HG02610 (cell line): Measurements from ENCODE around the gene PAH.

Experiments
- ATAC-seq: cut with Tn5 transposase; IDR thresholded peaks from one replicate; pipeline ENCODE4 v1.9.1; 2021; ENCODE audit warnings: mild to moderate bottlenecking, moderate library complexity; ENCODE audit not compliant: unreplicated experiment

PAH gene

GRCh38 chr12:102950950-102951619 is 34.0 kb upstream of the PAH start:
- ATAC-seq: no peak

GRCh38 chr12:102950107-102950949 is 33.3 kb upstream of the PAH start:
- ATAC-seq: no peak

DNA sequence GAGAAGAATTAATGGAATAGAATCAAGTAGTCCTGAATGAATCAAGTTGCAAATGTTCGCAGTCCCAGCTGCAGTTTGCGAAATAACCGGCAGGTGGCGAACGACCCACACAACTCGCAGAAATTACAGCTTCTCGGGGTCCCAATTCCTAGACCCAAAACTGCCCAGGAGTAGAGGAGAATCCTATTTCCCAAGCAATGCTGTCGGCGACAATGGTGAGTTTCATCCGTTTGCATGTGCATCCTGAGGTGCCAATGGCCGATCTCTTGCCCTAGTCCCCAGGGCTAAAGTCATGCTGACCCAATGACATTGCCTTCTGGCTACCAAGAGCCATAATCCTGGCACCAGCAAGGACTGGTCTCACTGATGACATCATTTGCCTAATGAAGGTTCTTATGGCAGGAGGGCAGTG is 31.9 kb upstream of the PAH start:
- ATAC-seq: no peak

- no peak for ATAC-seq
Measured at GRCh38 chr12:102946042-102946441, 29.0 kb upstream of the PAH start.

DNA sequence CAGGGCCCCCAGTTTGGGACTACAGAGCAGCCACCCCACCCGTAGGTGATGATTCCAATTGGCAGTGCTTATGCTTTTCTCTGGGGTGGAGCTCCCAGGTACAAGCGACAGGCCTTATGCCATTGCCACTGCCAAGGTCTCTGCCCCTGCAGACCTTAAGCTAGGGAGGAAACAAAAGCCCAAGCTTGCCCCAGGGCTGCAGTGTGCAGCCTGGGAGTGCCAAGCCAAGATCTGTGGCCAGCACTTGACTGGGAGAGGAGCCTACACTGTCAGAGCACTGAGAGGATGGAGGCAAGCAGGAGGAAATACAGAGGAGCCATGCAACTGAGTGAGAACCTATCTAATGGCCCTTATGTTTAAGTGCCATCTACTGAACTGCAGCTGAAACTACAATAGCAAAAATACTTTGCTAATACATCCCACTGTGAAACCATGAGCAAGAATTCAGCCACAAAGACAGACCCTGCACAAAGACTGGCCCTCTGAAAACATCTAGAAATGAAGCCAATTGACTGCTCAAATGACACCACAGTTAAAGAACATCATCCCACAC is 22.7 kb upstream of the PAH start:
- ATAC-seq: no peak

DNA sequence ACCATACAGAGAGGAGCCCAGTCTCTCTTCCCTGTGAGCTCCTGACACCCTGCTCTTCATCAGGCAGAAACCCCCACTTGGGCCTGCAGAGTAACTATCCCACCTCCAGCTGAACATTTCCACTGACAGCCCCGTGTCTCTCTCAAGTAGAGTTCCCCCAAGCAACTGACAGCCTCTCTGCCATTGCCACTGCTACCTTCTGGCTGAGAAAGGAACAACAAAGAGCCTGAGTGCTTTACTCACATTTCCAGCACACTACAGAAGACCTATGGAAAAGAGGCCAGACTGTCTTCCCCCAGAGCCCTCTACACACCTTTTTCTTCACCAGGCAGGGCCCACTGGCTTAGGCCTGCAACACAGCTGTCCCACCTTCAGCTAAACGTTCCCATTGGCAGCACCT is 22.0 kb upstream of the PAH start:
- ATAC-seq: no peak

DNA sequence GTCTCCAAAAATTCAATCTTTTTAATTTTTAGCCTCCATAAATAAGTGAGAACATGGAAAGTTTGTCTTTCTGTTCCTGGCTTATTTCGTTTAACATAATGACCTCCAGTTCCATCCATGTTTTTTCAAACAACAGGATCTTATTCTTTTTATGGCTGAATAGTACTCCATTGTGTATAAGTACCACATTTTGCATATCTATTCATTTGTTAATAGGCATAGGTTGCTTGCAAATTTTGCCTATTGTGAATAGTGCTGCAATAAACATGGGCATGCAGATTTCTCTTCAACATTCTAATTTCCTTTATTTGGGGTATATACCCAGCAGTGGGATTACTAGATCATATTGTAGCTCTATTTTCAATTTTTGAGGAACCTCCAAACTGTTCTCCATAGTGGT is 16.1 kb upstream of the PAH start:
- no peak for ATAC-seq

- no peak for ATAC-seq
Measured at GRCh38 chr12:102927220-102927619, 10.2 kb upstream of the PAH start.

DNA sequence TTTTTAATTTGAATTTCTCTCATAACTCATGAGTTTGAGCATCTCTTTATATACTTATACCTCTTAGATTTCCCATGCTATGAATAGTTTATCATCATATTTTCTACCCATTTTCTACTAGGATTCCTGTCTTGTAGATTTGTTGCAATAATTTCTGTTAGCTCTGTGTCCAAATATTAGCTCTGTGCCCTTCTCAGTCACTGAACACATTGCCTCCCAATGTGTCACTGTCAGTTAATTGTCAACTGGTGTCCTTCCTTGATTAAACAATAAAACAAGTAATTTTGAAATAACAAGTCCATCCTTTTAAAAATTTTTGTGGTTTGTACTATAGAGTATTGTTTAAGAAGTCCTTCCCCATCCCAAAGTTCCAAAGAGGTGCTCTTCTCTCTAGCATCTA is 4.2 kb upstream of the PAH start:
- ATAC-seq: no peak

DNA sequence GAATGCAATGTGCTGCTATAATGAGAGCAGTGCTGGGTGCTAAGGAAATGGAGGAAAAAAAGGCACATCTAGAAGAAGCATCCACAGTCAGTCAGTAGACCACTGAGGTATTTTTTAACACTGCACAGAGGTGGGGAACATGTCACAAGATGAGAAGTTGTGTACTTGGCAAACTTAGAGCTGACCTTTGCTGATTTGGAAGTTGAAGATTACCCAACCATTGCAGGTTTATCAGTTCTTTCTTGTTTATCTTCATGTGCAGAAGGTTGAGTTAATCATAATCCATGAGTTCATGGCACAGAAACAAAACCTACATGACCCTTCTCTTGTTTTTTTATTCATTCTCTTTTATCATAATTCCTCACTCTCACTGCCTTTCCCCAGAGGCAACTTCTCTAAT is 3.2 kb upstream of the PAH start:
- ATAC-seq: no peak

DNA sequence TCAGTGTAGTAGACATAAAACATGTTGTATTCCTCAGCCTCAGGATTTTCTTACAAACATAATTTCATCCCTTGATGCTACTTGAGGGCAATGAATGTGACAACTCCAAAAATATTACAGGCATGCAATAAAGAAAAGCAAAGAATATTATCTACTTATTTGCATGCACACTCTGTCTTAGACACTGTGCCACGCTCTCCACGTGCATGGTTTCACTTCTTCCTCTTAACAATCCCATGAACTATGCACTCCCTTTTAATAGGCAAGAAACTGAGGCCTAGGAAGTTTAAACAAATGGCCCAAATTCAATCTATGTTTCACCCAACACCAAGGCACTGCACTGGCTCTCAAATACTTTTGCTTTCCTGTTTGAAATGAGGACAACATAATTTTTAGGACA is 1.8 kb upstream of the PAH start:
- ATAC-seq: no peak

DNA sequence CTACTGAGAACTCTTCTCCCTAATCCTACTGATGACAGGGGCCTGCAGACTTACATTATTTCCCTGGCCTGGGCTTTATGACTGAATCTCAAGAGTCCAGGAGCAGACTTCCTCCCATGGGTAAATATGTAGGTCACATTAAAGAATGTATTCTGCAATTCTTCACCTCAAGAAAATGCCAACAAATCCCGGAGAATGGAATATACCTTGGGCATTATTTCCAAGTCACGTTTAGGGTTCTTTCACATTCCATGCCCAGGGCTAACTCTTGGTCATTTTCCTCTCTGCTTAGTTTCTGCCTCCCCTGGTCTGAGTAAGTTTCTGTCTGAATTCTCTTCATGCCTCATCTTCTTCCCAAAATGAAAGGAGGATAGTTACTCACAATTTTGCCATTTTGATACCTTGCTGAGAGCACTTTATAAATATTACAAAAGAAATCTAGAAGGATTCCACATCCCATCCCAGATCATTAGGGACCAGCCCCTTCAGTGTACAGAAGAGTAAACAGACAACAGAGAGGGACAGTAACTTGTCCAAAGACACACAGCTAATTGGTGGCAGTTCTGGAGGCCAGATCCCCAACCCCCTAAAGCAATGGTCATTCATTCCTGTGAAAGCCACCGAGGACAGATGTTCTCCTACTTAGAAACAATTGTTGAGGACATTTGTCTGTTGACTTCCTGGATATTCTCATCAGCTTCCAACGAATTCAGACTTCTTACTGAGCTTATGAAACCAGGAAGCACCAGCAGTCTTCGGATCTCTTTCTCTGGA is 605 bp downstream of the PAH start:
- no peak for ATAC-seq

DNA sequence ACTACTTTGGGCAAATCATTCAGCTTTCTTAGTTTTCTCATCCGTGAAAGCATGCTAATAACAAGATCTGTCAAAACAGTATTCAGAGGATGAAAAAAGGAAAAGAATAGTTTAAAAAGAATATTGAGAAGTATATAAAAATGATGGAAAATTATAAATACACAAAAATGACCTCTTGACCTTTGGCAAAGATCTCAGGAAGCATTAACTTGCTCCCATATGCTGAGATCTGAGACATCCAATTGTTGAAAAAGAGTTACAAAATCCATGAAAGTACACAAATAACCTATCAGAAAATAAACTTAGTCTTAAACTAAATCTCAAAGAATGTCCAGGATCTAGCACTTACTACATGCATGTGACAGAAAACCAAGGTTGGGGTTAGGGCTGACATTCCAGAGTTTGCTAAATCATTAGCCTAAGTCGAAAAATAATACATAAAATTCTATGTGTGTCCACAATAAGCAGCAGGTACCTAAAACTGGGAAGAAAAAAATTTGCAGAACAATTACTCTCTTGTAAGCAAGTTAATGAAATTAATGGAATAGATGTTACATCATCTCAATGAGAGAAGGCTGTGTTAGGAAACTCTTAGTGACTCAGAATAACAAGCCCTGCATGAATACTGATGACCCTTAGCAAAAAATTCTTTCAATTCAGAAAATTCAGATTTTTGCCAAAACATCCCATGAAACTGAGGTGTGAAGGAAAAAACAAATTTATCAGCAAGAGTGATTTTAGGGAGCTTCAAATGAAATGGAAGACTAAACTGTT is 3.4 kb downstream of the PAH start:
- no peak for ATAC-seq

DNA sequence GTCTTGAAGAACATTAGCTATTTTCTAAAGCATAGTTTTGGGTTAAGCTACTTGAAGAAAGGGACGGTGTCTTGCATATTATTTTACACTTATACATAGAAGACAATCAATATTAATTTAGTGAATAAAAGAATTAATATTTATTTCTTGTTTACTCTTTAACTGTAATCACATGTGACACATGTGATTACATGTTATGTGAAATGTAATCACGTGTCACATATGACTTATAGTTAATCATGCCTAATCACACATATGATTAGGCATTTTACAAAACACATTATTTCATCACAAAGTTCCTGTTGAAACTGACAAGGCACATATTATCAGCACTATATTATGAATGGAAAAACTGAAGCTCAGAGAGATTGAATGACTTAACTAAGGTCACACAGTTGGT is 4.8 kb downstream of the PAH start:
- no peak for ATAC-seq

DNA sequence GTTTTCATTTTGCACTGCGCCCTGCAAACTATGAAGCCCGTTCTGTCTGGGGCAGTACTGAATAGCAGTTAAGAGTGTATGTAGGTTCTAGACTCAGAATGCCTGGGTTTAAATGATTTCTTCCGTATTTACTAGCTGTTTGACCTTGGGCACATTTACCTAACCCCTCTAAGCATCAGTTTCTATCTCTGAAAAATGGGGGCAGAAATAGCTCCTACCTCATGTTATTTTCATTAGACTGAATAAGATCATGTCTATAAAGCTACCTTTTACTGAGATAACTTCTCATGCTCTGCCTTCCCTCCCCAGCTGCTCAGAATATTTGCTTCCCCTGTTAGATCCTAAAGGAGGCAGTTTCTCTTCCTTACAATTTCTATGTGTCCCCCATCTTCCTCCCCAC is 5.7 kb downstream of the PAH start:
- no peak for ATAC-seq

- ATAC-seq: no peak
Measured at GRCh38 chr12:102910792-102911191, 6.3 kb downstream of the PAH start.

DNA sequence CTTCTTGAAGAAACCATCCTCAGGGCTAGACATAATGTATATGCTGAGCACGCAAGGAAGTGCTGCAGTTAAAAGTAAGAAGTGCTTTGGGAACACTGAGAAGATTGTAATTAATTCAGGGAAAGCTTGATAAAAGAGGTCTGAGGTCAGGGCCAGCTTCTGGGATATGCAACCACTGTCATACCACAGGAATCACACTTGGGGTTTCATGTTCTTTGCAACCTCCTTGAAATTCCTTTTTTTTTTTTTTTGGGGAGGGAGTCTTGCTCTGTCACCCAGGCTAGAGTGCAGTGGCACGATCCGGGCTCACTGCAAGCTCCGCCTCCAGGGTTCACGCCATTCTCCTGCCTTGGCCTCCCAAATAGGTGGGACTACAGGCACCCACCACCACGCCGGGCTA is 6.9 kb downstream of the PAH start:
- ATAC-seq: no peak

GRCh38 chr12:102907918-102908317 is 9.1 kb downstream of the PAH start:
- no peak for ATAC-seq

DNA sequence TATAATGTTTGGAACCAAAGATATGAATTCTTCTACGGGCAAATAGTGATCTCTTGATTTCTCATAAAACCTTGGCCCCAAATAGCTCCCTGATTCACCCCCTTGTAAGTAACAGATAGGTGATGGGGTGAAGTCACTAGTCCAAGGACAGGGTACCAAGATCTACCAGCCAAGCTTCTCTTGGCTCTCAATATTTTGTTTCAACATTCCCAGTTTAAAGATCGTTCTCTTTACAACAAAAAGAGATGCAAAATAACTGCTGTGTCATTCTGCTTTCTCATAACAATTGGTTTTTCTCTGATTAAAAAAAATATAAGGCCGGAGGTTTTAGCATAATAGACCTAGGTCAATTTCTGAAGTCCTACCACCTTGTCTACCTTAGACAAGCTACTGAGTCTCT is 11.8 kb downstream of the PAH start:
- ATAC-seq: no peak

DNA sequence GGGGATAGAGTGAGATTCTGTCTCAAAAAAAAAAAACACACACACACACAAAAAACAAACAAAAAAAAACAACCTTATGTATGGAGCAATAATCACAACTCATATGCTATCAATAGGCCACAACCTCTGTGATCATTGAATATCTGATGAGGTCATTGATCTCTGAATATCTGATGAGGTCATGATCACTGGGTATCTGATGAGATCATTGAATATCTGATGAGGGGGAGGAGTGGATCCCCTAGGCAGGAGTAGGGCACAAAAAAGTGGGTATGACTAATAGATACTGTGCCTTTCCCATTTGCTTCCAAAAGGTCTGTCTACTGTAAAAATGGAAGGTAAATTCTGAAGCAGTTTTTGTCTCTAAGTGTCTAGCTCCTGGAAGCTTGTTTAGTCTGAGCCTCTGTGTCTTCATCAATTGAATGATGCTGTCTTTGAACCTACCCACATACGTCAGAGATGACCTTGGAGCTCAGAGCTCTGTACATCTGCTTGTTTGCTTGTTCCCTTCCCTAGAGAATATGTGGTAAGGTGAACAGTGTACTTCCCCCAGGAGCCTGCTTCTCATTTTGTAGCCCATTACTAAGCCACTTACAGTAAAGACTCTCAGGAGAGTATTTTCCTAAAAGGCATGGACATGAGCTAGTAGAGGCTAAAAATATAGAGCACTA is 13.6 kb downstream of the PAH start:
- ATAC-seq: no peak
